Measurements from ENCODE around the gene RASGRP4.

- TF ChIP-seq TSHZ2 (CRISPR knock-in tag; IDR thresholded peaks at IDR 0.05): no peak
- TF ChIP-seq, protein P1, sequence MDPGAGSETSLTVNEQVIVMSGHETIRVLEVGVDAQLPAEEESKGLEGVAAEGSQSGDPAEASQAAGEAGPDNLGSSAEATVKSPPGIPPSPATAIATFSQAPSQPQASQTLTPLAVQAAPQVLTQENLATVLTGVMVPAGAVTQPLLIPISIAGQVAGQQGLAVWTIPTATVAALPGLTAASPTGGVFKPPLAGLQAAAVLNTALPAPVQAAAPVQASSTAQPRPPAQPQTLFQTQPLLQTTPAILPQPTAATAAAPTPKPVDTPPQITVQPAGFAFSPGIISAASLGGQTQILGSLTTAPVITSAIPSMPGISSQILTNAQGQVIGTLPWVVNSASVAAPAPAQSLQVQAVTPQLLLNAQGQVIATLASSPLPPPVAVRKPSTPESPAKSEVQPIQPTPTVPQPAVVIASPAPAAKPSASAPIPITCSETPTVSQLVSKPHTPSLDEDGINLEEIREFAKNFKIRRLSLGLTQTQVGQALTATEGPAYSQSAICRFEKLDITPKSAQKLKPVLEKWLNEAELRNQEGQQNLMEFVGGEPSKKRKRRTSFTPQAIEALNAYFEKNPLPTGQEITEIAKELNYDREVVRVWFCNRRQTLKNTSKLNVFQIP (CRISPR knock-in tag; IDR thresholded peaks at IDR 0.05; ENCODE audit: borderline replicate concordance, low read depth): no peak
- TF ChIP-seq, protein P2, sequence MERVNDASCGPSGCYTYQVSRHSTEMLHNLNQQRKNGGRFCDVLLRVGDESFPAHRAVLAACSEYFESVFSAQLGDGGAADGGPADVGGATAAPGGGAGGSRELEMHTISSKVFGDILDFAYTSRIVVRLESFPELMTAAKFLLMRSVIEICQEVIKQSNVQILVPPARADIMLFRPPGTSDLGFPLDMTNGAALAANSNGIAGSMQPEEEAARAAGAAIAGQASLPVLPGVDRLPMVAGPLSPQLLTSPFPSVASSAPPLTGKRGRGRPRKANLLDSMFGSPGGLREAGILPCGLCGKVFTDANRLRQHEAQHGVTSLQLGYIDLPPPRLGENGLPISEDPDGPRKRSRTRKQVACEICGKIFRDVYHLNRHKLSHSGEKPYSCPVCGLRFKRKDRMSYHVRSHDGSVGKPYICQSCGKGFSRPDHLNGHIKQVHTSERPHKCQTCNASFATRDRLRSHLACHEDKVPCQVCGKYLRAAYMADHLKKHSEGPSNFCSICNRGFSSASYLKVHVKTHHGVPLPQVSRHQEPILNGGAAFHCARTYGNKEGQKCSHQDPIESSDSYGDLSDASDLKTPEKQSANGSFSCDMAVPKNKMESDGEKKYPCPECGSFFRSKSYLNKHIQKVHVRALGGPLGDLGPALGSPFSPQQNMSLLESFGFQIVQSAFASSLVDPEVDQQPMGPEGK (CRISPR knock-in tag; IDR thresholded peaks at IDR 0.05; ENCODE audit: borderline replicate concordance): no peak
- no peak for TF ChIP-seq TOX (CRISPR knock-in tag; IDR thresholded peaks at IDR 0.05; ENCODE audit: borderline replicate concordance)
- TF ChIP-seq CSRNP3 (CRISPR knock-in tag; IDR thresholded peaks at IDR 0.05): no peak
Measured at GRCh38 chr19:38412961-38413360, 13.1 kb downstream of the RASGRP4 start.
